ENCODE measurements around the gene C10orf143.

DNA sequence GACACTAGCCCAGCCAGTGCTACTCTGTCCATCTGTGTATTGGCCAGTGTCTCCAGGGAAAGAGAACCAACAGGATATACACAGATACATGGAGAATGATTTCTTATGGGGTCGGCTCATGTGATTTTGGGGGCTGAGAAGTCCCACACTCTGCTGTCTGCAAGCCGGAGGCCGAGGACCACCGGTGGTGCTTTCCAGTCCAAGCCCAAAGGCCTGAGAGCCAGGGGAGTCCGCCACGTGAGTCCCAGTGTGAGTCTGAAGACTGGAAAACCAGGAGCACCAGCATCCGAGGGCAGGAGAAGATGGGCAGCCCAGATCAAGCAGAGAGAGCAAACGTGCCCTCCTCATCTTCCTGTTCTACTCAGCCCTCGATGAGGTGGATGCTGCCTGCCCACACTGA, 71.5 kb downstream of the C10orf143 start:
- TF ChIP-seq, protein P1, sequence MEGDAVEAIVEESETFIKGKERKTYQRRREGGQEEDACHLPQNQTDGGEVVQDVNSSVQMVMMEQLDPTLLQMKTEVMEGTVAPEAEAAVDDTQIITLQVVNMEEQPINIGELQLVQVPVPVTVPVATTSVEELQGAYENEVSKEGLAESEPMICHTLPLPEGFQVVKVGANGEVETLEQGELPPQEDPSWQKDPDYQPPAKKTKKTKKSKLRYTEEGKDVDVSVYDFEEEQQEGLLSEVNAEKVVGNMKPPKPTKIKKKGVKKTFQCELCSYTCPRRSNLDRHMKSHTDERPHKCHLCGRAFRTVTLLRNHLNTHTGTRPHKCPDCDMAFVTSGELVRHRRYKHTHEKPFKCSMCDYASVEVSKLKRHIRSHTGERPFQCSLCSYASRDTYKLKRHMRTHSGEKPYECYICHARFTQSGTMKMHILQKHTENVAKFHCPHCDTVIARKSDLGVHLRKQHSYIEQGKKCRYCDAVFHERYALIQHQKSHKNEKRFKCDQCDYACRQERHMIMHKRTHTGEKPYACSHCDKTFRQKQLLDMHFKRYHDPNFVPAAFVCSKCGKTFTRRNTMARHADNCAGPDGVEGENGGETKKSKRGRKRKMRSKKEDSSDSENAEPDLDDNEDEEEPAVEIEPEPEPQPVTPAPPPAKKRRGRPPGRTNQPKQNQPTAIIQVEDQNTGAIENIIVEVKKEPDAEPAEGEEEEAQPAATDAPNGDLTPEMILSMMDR (IDR thresholded peaks at IDR 0.05), result no peak
- no peak for TF ChIP-seq POLR2A (IDR thresholded peaks at IDR 0.05)

Data from tibial nerve (tissue), 3 donors.